GM18507 (cell line): ENCODE results near the gene CFD.
"Not testable (repeated sequence)": the region's sequence is repeated elsewhere in the genome, so short reads cannot be mapped to it uniquely, and the experiment has no call there.

Source experiments
- DNase-seq: peaks from one replicate; pipeline ENCODE4 v3.0.0; 2011; ENCODE audit warnings: low read depth; ENCODE audit not compliant: insufficient read length; ENCODE audit errors: extremely low spot score
- FAIRE-seq: peaks from 2 replicates; lab custom pipeline; 2011; peaks lifted over from hg19 to GRCh38; lab: Jason Lieb, UNC

CFD gene

DNA sequence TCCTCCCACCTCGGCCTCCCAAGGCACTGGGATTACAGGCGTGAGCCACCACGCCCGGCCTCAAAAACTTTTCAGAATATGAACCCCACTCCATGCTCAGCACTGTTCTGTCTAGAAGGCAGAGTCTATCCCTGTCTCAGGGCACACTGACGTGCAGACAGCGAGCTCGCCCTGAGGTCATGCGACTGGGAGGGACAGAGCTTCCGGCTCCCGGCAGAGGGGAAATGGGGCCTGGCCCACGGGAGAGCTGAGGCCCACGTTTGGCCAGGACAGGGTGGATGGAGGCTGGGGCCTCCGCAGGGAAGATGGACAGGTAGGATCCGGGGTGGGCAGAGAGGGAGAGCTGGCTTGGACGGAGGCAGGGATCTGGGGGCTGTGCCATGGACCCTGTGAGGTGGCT, 34.6 kb upstream of the CFD start:
- DNase-seq = no peak
- FAIRE-seq = no peak

DNA sequence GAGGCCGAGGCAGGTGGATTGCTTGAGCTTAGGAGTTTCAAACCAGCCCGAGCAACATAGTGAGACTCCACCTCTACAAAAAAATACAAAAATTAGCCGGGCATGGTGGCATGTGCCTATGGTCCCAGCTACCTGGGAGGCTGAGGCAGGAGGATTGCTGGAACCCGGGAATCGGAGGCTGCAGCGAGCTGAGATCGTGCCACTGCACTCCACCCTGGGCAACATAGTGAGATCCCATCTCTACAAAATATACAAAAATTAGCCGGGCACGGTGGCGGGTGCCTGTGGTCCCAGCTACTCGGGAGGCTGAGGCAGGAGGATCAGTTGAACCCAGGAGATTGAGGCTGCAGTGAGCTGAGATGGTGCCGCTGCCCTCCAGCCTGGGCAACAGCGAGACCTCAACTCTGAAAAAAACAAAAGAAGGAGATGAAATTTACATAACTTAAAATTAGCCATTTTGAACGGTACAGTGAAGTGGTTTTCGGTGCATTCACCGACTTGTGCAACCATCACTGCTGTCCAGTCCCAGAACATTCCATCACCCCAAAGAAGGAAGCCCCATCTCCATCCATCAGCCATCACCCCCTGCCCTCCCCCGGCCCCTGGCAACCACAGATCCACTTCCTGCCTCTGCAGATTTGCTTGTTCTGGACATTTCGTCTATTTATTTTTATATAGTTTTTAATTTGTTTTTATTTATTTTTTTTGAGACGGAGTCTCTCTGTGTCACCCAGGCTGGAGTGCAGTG, 33.4 kb upstream of the CFD start:
- DNase-seq (no peak), FAIRE-seq (no peak)

DNA sequence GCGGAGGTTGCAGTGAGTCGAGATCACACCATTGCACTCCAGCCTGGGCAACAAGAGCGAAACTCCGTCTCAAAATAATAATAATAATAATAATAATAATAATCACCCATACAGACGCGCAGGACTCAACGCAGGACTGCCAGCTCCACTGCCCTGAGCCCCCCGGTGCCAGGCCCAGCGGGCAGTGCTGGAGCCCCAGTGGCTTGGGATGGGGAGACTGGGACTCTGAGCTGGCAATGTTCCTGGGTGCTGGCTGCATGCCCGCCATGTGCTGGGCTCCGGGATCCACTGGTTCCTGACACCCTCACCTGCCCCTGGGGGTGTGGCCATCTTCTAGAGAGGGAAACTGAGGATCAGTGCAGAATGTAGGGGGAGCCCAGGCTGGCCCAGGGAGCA, 32.2 kb upstream of the CFD start:
- FAIRE-seq = no peak
- no peak for DNase-seq

DNA sequence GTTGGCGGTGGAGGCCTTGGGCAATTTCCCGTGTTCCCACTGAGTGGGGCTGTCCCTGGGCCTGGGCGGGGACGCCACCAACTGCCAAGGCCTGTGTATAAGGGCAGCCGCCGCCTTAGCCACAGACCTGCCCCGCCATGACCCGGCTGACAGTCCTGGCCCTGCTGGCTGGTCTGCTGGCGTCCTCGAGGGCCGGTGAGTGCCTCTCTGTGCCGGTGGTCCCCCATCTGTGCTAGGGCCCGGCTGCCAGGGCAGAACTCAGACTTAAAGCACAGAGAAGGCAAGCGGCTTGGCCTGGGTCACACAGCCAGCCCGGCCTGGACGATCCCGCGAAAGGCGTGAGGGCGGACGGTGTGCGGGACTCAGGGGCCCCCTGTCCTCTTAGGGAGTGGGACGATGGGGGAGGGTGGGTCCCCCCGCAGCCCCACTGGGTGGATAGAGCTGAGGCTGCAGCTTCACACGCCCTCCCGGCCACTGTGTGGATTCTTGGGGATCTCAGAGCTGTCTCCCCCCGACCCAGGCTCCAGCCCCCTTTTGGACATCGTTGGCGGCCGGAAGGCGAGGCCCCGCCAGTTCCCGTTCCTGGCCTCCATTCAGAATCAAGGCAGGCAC, 31.6 kb upstream of the CFD start, which contains the start of gene AZU1:
TSS of gene AZU1 (plus strand) at position 128 of the 612 bp plus-strand sequence. CDS start at position 138, 10 bp downstream.
- FAIRE-seq (no peak), DNase-seq (no peak)

DNA sequence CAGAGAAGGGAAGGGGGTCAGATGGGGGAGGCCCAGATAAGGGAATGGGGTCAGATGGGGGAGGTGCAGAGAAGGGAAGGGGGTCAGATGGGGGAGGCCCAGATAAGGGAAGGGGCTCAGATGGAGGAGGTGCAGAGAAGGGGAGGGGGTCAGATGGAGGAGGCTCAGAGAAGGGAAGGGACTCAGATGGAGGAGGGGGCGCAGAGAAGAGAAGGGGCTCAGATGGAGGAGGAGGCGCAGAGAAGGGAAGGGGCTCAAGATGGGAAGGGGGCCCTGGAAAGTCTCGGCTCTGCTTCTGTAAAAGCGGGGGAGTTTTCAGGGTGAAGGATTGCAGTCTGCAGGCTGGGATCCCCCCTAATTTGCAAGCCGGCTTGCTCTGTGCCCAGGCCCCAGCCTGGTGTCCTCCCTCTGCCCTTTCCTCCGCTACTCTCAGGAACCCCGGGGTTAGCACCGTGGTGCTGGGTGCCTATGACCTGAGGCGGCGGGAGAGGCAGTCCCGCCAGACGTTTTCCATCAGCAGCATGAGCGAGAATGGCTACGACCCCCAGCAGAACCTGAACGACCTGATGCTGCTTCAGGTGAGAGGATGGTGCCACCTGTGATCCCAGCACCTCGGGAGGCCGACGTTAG, 30.2 kb upstream of the CFD start:
- DNase-seq (no peak), FAIRE-seq (no peak)

DNA sequence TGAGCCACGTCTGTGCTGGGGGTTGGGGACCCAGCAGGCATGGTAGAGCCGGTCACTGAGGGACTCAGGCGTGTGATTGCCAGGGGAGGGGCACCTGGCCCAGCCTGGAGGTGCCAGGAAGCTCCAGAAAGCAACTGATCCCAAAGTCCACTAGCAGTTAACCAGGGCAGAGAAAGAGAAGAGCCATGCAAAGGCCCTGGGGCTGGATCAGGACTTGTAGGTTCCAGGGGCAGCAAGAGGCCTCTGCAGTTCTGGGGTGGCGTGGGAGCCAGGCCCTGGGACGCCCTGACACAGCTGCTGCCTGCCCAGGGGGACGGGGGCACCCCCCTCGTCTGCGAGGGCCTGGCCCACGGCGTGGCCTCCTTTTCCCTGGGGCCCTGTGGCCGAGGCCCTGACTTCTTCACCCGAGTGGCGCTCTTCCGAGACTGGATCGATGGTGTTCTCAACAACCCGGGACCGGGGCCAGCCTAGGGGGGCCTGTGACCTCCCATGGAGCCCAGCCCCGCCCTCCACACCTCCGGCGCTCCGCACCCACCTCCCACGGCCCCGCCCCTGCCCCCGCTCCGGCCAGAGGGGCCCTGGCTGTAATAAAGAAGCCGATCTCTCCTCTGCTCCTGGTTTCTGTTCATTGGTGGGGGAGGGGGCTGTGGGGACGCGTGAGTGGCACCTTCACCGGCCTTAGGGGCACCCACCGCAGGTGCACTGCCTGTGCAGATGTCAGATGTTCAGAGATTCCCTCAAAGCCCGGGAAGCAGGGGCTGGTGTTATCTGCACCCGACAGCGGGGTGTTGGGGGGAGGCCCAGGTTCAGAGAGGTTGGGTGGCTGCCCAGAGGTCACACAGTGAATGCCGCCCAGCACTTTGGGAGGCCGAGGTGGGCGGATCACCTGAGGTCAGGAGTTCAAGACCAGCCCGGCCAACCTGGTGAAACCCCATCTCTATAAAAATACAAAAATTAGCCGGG, 27.8 kb upstream of the CFD start:
- DNase-seq = no peak
- FAIRE-seq = no peak

DNA sequence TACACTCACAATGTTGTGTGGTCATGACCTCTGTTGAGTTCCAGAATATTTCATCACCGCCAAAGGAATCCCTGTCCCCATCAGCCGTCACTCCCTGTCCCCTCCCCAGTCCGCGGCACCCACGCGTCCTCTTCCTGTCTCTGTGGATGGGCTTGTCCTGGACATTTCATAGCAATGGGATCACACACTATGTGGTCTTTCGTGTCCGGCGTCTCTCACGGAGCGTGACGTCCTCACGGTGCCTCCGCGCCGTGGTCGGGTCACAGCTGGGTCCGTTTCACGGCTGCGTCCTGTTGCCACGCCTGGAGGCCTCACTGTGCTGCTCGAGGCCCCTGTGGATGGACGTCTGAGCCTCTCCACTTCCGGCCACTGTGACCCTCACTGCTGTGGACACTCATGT, 25.2 kb upstream of the CFD start:
- no peak for DNase-seq
- no peak for FAIRE-seq

DNA sequence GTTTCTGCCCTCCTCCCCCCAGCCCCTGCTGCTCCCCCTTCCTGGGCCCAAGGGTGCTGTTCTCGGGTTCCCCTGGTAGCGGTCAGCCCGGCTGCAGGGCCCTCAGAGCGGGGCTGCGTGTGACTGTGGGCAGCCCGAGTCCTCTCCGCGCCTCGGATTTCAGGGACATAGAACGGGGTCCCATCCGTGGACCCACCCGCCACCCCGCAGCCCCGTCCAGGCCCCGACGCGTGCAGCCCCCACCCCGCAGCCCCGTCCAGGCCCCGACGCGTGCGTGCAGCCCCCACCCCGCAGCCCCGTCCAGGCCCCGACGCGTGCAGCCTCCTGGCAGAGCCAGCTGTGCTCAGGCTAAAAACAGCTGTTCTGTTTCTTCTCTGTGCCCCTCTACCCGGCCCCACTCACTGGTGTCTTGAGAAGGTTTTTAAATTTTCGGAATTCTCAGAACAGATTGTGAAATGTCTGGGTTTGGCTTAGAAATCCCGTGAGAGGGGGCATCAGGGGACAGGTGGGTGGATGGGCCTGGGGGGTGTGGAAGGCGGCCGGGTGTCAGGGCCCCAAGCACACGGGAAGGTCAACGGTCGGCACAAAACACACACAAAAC, 24.2 kb upstream of the CFD start:
- DNase-seq (no peak), FAIRE-seq (no peak)

DNA sequence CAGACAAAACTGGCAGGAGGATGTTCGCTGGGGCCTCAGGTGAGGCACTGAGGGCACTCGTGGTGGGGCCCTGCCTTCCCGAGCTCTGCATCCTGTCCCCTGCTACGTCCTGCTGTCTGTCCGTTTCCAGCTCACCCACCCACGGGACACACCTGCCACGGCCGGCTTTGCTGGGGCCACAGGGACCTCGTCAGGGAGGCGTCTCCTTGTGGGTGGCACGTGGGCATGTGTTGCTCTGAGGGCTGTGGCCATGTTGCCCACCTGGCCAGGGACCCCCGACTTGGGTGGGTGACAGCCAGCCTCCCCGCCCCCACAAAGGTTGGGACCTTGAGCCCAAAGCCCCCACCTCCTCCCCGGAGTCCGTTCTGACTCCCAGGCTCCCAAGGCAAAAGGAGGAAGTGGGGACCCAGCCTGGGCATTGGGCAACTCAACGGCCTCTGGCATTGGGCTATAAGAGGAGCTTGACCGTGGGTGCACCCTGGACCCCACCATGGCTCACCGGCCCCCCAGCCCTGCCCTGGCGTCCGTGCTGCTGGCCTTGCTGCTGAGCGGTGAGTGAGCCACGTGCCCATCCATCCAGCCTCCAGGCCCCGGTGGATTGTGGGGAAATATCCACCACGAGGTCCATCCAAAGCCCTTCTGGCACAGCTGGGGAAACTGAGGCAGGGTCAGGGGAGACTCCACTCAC, 18.8 kb upstream of the CFD start, which contains the start of gene PRTN3:
TSS of gene PRTN3 (plus strand) at position 481 of the 688 bp plus-strand sequence. CDS start at position 491, 10 bp downstream.
- DNase-seq (no peak), FAIRE-seq (no peak)

DNA sequence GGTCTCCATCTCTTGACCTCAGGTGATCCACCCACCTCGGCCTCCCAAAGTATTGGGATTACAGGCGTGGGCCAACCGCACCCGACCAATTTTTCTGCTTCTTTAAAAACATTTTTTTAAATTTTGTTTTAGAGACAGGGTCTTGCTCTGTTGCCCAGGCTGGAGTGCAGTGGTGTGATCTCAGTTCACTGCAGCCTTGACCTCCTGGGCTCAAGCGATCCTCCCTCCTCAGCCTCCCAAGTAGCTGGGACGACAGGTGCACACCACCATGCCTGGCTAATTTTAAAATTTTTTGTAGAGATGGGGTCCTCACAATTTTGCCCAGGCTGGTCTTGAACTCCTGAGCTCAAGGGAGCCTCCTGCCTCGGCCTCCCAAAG, 16.7 kb upstream of the CFD start:
- not testable (repeated sequence) for FAIRE-seq, DNase-seq

DNA sequence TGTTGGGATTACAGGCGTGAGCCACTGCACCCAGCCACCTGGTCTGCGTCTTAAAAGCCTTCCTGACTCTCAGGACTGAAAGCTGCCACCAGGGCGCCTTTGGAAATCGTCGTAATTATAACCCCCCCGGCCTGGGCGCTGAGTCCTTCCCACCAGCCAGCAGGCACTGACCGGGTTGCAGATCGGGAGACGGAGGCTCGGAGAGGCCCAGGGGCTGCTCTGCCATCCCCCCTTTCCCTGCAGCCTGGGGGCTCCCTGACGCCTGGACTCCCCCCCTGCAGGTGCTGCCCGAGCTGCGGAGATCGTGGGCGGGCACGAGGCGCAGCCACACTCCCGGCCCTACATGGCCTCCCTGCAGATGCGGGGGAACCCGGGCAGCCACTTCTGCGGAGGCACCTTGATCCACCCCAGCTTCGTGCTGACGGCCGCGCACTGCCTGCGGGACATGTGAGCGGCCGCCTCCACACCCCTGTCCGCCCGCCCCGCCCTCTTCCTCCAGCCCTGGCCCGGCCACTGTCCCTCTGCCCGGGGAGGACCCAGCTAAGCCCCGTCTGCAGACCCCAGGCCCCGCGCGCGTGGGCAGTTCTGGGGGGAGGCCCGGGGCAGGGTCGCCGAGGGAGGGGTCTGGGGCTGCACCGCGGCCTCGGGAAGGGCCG, 16.2 kb upstream of the CFD start:
- FAIRE-seq = no peak
- no peak for DNase-seq

DNA sequence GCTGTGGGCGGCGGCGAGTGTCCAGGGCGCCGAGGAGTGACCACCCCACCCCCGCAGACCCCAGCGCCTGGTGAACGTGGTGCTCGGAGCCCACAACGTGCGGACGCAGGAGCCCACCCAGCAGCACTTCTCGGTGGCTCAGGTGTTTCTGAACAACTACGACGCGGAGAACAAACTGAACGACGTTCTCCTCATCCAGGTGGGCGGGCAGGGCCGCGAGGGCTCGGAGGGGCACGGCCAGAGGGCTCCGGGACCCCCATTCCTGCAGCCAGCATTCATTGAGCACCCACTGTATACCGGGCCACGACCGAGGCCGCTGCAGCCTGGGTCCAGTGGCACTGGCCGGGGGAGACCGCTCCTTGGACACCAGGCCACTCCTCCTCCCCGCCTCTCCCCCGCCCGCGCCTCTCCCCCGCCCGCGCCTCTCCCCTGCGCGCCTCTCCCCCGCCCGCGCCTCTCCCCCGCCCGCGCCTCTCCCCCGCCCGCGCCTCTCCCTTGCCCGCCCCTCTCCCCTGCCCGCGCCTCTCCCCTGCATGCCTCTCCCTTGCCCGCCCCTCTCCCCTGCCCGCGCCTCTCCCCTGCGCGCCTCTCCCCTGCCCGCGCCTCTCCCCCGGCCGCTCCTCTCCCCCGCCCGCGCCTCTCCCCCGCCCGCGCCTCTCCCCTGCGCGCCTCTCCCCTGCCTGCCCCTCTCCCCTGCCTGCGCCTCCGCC, 15.5 kb upstream of the CFD start:
- FAIRE-seq = no peak
- no peak for DNase-seq

DNA sequence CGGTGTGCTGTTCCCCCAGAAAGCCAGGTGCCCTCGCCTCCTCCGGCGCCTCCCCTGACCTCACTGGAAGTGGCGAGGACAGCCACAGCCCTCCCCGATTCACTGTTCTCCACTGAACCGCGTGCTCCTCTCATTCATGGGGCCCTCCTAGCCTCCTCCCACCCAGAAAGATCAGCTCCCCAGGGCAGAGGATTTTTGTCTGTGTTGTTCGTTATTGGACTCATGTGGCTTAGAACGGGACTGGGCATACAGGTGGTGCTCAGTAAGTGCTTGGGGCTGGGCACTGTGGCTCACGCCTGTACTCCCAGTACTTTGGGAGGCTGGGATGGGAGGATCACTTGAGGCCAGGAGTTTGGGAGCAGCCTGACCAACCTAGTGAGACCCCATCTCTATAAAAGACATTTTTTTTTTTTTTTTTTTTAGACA, 14.9 kb upstream of the CFD start:
- FAIRE-seq (no peak), DNase-seq (no peak)

DNA sequence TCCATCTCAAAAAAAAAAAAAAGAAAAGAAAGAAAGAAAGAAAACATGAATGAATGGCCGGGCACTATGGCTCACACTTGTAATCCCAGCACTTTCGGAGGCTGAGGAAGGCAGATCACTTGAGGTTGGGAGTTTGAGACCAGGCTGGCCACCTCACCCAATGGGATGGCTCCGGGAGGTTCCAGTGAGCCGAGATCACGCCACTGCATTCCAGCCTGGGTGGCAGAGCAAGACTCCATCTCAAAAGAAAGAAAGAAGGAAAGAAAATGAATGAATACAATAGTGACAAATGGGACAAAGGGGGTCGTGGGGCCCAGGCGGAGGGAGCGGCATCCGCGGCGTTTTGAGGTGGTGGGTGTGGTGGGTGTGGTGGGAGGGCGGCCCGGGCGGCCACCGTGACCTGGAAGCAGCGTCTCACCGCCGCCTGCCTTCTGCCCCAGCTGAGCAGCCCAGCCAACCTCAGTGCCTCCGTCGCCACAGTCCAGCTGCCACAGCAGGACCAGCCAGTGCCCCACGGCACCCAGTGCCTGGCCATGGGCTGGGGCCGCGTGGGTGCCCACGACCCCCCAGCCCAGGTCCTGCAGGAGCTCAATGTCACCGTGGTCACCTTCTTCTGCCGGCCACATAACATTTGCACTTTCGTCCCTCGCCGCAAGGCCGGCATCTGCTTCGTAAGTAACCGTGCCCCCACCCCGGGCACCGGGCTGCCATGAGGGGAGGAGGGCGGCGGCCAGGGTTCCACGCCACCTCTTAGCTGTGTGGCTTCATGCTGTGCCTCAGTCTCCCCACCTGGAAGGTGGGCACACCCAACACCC, 13.6 kb upstream of the CFD start:
- FAIRE-seq = no peak

DNA sequence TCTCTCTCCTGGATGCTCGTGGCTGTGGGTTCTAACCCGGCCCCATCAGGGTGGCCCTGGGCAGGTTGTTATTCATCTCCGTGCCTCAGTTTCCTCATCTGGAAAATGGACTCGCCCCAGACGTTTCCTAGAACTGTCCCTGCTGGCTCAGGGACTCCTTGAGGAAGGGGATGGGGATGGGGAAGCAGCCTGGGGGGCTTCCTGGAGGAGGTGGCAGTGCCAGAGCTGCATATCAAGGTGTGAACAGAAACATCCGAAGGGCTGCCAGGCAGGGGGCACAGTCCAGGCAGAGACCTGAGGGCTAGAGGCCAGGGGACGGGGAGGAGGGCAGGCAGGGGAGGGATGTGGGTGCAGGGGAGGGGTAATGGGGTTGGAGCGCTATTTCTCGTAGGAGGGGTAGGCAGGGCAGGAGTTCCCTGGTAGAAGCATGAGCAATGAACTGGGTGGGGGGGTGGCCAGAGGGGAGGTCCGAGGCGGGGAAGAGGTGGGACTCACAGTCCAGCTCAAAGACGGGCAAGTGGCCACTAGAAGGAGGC, 11.0 kb upstream of the CFD start:
- FAIRE-seq (no peak), DNase-seq (no peak)

More for the DNA sequence above, 13.6 kb upstream of the CFD start:
- DNase-seq = no peak

DNA sequence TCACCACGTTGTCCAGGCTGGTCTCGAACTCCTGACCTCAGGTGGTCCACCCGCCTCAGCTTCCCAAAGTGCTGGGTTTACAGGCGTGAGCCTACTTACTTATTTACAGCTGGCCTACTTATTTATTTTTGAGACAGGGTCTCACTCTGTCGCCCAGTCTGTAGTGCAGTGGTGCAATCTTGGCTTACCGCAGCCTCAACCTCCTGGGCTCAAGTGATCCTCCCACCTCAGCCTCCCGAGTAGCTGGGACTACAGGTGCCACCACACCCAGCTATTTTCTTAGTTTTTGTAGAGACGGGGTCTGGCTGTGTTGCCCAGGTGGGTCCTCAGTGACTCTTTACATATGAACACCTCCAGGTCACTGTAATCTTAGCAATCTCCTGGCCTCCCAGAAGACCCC, 10.3 kb upstream of the CFD start:
- DNase-seq, FAIRE-seq: not testable (repeated sequence)
